HL-60 (cell line): ENCODE results near the gene OBSL1.

Source experiments
- POLR2AphosphoS5 ChIP-seq: IDR thresholded peaks from 2 replicates; pipeline ENCODE4 v1.6.1; 2012; ENCODE audit warnings: low read depth
- REST ChIP-seq: IDR thresholded peaks from 2 replicates; pipeline ENCODE4 v1.6.1; 2012; ENCODE audit warnings: low read depth; ENCODE audit not compliant: insufficient replicate concordance
- TF ChIP-seq, protein P1 (sequence below): IDR thresholded peaks from one replicate; pipeline ENCODE4 v1.5.1; 2011; ENCODE audit warnings: low read length, control low read depth, inconsistent platforms; ENCODE audit not compliant: insufficient read depth

DNA sequence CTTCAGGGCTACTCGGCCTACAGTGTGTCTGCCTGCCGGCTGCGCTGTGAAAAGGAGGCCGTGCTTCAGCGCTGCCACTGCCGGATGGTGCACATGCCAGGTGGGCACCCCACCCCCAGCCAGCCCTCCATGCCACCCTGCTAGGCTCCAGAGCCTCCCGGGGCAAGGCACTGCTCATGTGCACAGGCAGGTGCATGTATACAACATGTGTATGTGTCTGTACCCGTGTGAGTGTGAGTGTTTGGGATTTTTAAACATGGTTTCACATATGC is 39.0 kb downstream of the OBSL1 start:
- TF ChIP-seq, protein P1, sequence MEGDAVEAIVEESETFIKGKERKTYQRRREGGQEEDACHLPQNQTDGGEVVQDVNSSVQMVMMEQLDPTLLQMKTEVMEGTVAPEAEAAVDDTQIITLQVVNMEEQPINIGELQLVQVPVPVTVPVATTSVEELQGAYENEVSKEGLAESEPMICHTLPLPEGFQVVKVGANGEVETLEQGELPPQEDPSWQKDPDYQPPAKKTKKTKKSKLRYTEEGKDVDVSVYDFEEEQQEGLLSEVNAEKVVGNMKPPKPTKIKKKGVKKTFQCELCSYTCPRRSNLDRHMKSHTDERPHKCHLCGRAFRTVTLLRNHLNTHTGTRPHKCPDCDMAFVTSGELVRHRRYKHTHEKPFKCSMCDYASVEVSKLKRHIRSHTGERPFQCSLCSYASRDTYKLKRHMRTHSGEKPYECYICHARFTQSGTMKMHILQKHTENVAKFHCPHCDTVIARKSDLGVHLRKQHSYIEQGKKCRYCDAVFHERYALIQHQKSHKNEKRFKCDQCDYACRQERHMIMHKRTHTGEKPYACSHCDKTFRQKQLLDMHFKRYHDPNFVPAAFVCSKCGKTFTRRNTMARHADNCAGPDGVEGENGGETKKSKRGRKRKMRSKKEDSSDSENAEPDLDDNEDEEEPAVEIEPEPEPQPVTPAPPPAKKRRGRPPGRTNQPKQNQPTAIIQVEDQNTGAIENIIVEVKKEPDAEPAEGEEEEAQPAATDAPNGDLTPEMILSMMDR, result no peak
- TF ChIP-seq REST (no peak), POLR2AphosphoS5 (no peak)
